Ovary (tissue), 3 donors: ENCODE results near the gene UBA52.

Source experiments
- EP300 ChIP-seq: sonication (generic); formaldehyde crosslinking; IDR thresholded peaks from one replicate; pipeline ENCODE4 v1.6.1; 2017; ENCODE audit warnings: antibody characterized with exemption
- POLR2A ChIP-seq: fragments of 450-650 bp; IDR thresholded peaks from one replicate; pipeline ENCODE4 v1.6.1; 2017; ENCODE audit warnings: antibody characterized with exemption, mild to moderate bottlenecking, moderate library complexity
- TF ChIP-seq, protein P1 (sequence below), 3 donors: fragments of 450-650 bp in 2 of 3; fragments of 200-600 bp in 1 of 3; IDR thresholded peaks; one replicate each; pipeline versions ENCODE4 v1.5.1 to v1.8.0; 2016 to 2022; ENCODE audit warnings: antibody characterized with exemption in 3 of 3, mild to moderate bottlenecking in 1 of 3
- donor health status: DM: no; HTN: no; CAD: no.

DNA sequence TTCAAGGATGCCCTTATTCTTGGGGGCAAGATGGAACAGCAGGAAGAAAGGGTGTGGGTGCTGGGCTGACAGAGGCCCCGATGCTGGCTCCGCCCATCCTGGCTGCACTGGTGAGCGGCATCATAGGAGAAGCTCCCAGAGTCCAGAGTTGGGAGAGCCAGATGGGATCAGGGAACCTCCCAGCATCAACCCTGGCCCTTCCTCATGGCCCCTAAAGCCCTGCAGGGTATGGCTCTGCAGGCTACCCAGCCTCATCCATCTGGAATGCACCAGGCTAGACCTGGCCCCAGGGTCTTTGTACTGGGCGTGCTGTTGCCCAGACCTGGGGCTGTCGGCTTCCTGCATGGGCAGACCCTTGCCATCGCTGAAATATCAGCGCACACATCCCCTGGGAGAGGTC is 41.9 kb upstream of the UBA52 start:
- TF ChIP-seq, protein P1, sequence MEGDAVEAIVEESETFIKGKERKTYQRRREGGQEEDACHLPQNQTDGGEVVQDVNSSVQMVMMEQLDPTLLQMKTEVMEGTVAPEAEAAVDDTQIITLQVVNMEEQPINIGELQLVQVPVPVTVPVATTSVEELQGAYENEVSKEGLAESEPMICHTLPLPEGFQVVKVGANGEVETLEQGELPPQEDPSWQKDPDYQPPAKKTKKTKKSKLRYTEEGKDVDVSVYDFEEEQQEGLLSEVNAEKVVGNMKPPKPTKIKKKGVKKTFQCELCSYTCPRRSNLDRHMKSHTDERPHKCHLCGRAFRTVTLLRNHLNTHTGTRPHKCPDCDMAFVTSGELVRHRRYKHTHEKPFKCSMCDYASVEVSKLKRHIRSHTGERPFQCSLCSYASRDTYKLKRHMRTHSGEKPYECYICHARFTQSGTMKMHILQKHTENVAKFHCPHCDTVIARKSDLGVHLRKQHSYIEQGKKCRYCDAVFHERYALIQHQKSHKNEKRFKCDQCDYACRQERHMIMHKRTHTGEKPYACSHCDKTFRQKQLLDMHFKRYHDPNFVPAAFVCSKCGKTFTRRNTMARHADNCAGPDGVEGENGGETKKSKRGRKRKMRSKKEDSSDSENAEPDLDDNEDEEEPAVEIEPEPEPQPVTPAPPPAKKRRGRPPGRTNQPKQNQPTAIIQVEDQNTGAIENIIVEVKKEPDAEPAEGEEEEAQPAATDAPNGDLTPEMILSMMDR (IDR thresholded peaks at IDR 0.05): no peak
- TF ChIP-seq POLR2A (no peak), EP300 (no peak)
